Measurements from ENCODE around the gene FSTL4.

GRCh38 chr5:133613743-133614142, 1.4 kb upstream of the FSTL4 start:
- TF ChIP-seq CTCF (IDR thresholded peaks at IDR 0.05) (no peak), EZH2 (IDR thresholded peaks at IDR 0.05; ENCODE audit: borderline replicate concordance, insufficient read depth, low read depth, low read length, poor library complexity, severe bottlenecking) (no peak)

Measured in B cell (primary cell).